CD4-positive, alpha-beta T cell (primary cell): ENCODE data around the gene STPG2. TPM values are rescaled to one million over a fixed set of nuclear protein-coding genes. Genes with fewer than 3 reads are reported as not detected.

Experiments
- ATAC-seq: fragments of 200-7000 bp; cut with Tn5 transposase; one replicate; pipeline ENCODE4 v1.10.0; 2022; ENCODE audit warnings: mild to moderate bottlenecking; ENCODE audit not compliant: poor library complexity
- CTCF ChIA-PET: fragments of 350-600 bp; sonication (Branson Sonifier 250); formaldehyde crosslinking; loops from one replicate; lab custom pipeline; 2021; ENCODE audit warnings: antibody characterized with exemption, inconsistent platforms; lab: Charles Lee
- POLR2A ChIA-PET: fragments of 350-600 bp; sonication (Branson Sonifier 250); formaldehyde crosslinking; loops from one replicate; lab custom pipeline; 2021; ENCODE audit warnings: antibody characterized with exemption, inconsistent platforms; lab: Charles Lee
- DNase-seq, 14 experiments: peaks; one replicate each; pipeline ENCODE4 v3.0.0-alpha.2; 2013 to 2020; ENCODE audit warnings: mixed read lengths in 2 of 14
- H3K27ac ChIP-seq, 2 donors: one replicate each; pipeline versions ENCODE4 v1.5.1 to v1.7.0; 2013; ENCODE audit warnings: low read length in 2 of 2, low read depth in 1 of 2, mild to moderate bottlenecking in 1 of 2
- H3K27me3 ChIP-seq, 2 experiments: 1 replicate in 1 of 2; 2 replicates in 1 of 2; pipeline versions ENCODE4 v1.6.1 to v1.7.0; 2013; ENCODE audit warnings: low read length in 2 of 2, control low read depth in 1 of 2, mild to moderate bottlenecking in 1 of 2, moderate library complexity in 1 of 2; ENCODE audit not compliant: insufficient read depth in 2 of 2, control insufficient read depth in 1 of 2
- H3K36me3 ChIP-seq: one replicate; pipeline ENCODE4 v1.6.1; 2013; ENCODE audit warnings: low read length, control low read depth; ENCODE audit not compliant: insufficient read depth
- H3K4me1 ChIP-seq: one replicate; pipeline ENCODE4 v1.6.1; 2013; ENCODE audit warnings: low read length, control low read depth; ENCODE audit not compliant: insufficient read depth
- H3K4me3 ChIP-seq: one replicate; pipeline ENCODE4 v1.5.1; 2013; ENCODE audit warnings: mild to moderate bottlenecking, low read length, moderate library complexity
- H3K9me3 ChIP-seq, 2 experiments: 1 replicate in 1 of 2; 2 replicates in 1 of 2; pipeline versions ENCODE4 v1.6.1 to v1.7.0; 2013; ENCODE audit warnings: low read length in 2 of 2, mild to moderate bottlenecking in 2 of 2, control low read depth in 1 of 2, moderate library complexity in 1 of 2; ENCODE audit not compliant: control insufficient read depth in 1 of 2, insufficient read depth in 1 of 2
- H3K27ac Mint-ChIP-seq: one replicate; pipeline ENCODE4 v1.8.0; 2020; ENCODE audit warnings: mixed read lengths
- H3K27me3 Mint-ChIP-seq: one replicate; pipeline ENCODE4 v1.8.0; 2021; ENCODE audit warnings: mixed read lengths
- H3K36me3 Mint-ChIP-seq: one replicate; pipeline ENCODE4 v1.8.0; 2021; ENCODE audit warnings: low read depth, mixed read lengths
- H3K4me1 Mint-ChIP-seq: one replicate; pipeline ENCODE4 v1.8.0; 2021; ENCODE audit warnings: low read depth, mixed read lengths
- H3K4me3 Mint-ChIP-seq: one replicate; pipeline ENCODE4 v1.8.0; 2020; ENCODE audit warnings: mild to moderate bottlenecking, mixed read lengths
- H3K9me3 Mint-ChIP-seq: one replicate; pipeline ENCODE4 v1.8.0; 2020; ENCODE audit warnings: mixed read lengths
- intact Hi-C, 2 experiments: fragments of 100-400 bp; cut with DNase I in 1 of 2; cut with micrococcal nuclease in 1 of 2; formaldehyde crosslinking; loops; one replicate each; pipeline versions ENCODE4 v1.15.1 to v1.9.0; 2023 to 2025; cut with DNase I, micrococcal nuclease
- total RNA-seq, 174 experiments: library from RNA in 2 of 174; stranded (reverse) in 2 of 174; gene quantifications; one replicate each; pipeline ENCODE4 v1.2.3 and lab custom pipeline; 2021 to 2026
- TF ChIP-seq, protein P1 (sequence below): fragments of 200-600 bp; IDR thresholded peaks from one replicate; pipeline ENCODE4 v1.8.0; 2022; ENCODE audit warnings: antibody characterized with exemption, mild to moderate bottlenecking

Gene STPG2
- total RNA-seq, 2 experiments from 2014 or later, result 0.22 to 0.28 TPM

DNA sequence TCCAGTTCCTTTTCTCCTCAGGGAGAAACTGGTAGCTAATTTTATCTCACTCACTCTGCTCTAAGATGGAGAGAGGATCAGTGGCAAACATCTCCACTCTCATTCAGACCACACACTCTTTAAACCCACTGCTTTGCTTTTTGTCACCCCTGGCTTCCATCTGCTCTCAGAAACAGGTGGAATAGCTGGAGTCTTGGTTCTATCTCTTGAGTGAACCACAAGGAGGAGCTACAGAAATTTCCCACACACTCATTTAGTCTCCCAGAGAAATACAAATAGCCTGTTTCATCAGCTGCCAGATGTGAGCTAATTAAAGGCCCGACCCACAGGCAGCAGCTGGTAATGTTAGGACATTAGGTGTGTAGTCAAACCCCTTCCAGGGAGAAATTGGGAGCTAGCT, 96.6 kb downstream of the STPG2 start:
- H3K4me3 ChIP-seq, result no peak overlapping the region
- Mint-ChIP-seq H3K4me3 (no peak overlapping the region), H3K36me3 (no peaks in the 10 kb centered on the region), H3K27me3 (peaks cover 12% of the 10 kb centered on the region), H3K4me1 (no peaks in the 10 kb centered on the region), H3K9me3 (no peaks in the 10 kb centered on the region), H3K27ac (no peak overlapping the region)
- DNase-seq (no peak), ATAC-seq (no peak)
- POLR2A ChIA-PET, result no interaction called here
- TF ChIP-seq, protein P1, sequence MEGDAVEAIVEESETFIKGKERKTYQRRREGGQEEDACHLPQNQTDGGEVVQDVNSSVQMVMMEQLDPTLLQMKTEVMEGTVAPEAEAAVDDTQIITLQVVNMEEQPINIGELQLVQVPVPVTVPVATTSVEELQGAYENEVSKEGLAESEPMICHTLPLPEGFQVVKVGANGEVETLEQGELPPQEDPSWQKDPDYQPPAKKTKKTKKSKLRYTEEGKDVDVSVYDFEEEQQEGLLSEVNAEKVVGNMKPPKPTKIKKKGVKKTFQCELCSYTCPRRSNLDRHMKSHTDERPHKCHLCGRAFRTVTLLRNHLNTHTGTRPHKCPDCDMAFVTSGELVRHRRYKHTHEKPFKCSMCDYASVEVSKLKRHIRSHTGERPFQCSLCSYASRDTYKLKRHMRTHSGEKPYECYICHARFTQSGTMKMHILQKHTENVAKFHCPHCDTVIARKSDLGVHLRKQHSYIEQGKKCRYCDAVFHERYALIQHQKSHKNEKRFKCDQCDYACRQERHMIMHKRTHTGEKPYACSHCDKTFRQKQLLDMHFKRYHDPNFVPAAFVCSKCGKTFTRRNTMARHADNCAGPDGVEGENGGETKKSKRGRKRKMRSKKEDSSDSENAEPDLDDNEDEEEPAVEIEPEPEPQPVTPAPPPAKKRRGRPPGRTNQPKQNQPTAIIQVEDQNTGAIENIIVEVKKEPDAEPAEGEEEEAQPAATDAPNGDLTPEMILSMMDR, result no peak
- H3K9me3 ChIP-seq, result no peaks in the 10 kb centered on the region
- no peaks in the 10 kb centered on the region for H3K36me3 ChIP-seq
- intact Hi-C loops, result no loop called here
- H3K27me3 ChIP-seq, result no peaks in the 10 kb centered on the region
- no peaks in the 10 kb centered on the region for H3K4me1 ChIP-seq
- CTCF ChIA-PET, result no interaction called here
- H3K27ac ChIP-seq, result no peak overlapping the region

DNA sequence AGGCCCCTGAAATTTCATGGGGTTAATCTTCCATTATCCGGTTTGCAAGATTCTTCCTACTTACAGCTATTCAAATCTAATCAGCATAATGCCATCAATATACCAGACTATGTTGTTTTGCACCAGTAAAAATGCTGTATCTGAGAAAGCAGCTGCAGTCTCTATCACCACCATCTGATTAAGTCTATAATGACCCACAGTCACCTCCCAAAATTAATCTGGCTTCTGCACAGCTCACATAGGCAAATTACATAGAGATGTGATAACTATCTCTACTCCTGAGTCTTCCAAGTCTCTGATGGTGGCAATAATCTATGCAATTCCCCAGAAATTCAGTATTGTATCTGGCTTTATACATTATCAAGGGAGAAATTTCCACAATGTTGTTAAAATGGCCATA, 113.2 kb downstream of the STPG2 start:
- TF ChIP-seq, protein P1, result no peak

DNA sequence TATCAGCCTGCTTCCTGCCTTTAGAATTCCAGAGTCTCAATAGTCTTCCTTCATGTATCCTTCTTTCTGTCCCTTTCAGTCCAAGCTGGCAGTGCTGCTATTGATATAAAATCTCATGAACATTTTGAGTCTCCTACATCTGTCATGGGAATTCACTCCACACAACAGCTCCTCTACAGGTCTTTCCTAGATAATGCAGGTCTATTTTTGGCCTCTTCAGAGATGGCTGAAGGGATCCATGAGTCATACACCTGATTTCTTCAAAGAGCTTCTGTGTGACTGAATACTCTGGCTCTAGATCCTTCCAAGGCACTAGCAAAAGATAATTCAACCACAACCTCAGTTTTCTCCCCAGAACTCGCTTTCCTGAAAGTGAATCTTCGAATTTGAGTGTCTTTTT, 115.4 kb downstream of the STPG2 start:
- Mint-ChIP-seq H3K4me3 (no peak overlapping the region), H3K27me3 (no peaks in the 10 kb centered on the region), H3K27ac (no peak overlapping the region), H3K4me1 (no peaks in the 10 kb centered on the region), H3K36me3 (no peaks in the 10 kb centered on the region), H3K9me3 (peaks cover 12% of the 10 kb centered on the region)
- DNase-seq, result no peak
- intact Hi-C loops, result no loop called here
- no peaks in the 10 kb centered on the region for H3K36me3 ChIP-seq
- H3K9me3 ChIP-seq, result peaks cover 0 to 9% of the 10 kb centered on the region in 2 experiments
- TF ChIP-seq, protein P1, result no peak
- POLR2A ChIA-PET, result no interaction called here
- CTCF ChIA-PET, result no interaction called here
- ATAC-seq, result no peak
- H3K4me1 ChIP-seq, result no peaks in the 10 kb centered on the region
- no peaks in the 10 kb centered on the region for H3K27me3 ChIP-seq
- H3K4me3 ChIP-seq, result no peak overlapping the region
- H3K27ac ChIP-seq, result no peak overlapping the region

More for the DNA sequence above, 113.2 kb downstream of the STPG2 start:
- no peaks in the 10 kb centered on the region for H3K27me3 ChIP-seq
- no peaks in the 10 kb centered on the region for H3K27me3 Mint-ChIP-seq
- no peaks in the 10 kb centered on the region for H3K4me1 Mint-ChIP-seq
- no peak overlapping the region for H3K27ac Mint-ChIP-seq
- DNase-seq (no peak), ATAC-seq (no peak)
- intact Hi-C loops, result no loop called here
- H3K27ac ChIP-seq, result no peak overlapping the region
- ChIA-PET POLR2A (no interaction called here), CTCF (no interaction called here)
- H3K4me3 ChIP-seq, result no peak overlapping the region
- no peak overlapping the region for H3K4me3 Mint-ChIP-seq
- H3K4me1 ChIP-seq, result no peaks in the 10 kb centered on the region
- peaks cover 15% of the 10 kb centered on the region for H3K9me3 Mint-ChIP-seq
- H3K36me3 ChIP-seq, result no peaks in the 10 kb centered on the region
- peaks cover 0 to 3% of the 10 kb centered on the region in 2 experiments for H3K9me3 ChIP-seq
- H3K36me3 Mint-ChIP-seq, result no peaks in the 10 kb centered on the region
